HG03469 (cell line): ENCODE data around the gene RPTOR.

Experiments used
- ATAC-seq: cut with Tn5 transposase; IDR thresholded peaks from one replicate; pipeline ENCODE4 v1.9.1; 2021; ENCODE audit warnings: mild to moderate bottlenecking, moderate library complexity, moderate number of reproducible peaks; ENCODE audit not compliant: unreplicated experiment

The RPTOR gene

DNA sequence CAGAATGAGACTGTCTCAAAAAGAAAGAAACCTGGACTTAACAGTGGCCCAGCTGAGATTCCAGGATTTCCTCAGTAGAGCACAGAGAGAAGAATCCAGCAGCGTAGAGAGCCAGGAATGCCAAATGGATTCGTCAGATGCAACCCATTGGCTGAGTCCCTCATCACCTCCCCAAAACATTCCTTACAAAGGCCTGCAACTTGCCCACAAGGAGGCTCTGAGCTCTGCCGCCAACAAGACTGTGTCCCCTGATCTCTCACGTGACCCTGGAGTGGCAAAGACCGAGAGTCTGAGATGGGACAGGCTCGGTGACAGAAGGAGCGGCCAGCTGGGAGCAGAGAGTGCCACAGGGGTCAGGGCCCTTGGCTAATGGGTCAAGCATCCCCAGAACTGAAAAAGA lies 440.1 kb downstream of the RPTOR start:
- ATAC-seq: no peak

DNA sequence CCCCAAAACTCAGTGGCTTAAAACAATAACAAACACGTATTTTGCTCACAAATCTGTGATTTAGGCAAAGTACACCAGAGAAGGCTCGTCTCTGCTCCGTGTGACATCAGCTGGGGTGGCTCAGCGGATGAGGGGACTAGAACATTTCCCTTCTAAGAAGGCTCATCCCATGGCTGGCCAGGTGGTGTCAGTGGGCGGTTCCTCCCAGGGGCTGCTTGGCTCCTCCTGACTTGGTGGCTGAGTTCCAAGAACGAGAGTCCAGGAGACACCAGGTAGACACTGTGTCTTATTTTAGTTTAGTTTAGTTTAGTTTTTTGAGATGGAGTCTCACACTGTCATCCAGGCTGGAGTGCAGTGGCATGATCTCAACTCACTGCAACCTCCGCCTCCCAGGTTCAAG lies 441.4 kb downstream of the RPTOR start:
- no peak for ATAC-seq

DNA sequence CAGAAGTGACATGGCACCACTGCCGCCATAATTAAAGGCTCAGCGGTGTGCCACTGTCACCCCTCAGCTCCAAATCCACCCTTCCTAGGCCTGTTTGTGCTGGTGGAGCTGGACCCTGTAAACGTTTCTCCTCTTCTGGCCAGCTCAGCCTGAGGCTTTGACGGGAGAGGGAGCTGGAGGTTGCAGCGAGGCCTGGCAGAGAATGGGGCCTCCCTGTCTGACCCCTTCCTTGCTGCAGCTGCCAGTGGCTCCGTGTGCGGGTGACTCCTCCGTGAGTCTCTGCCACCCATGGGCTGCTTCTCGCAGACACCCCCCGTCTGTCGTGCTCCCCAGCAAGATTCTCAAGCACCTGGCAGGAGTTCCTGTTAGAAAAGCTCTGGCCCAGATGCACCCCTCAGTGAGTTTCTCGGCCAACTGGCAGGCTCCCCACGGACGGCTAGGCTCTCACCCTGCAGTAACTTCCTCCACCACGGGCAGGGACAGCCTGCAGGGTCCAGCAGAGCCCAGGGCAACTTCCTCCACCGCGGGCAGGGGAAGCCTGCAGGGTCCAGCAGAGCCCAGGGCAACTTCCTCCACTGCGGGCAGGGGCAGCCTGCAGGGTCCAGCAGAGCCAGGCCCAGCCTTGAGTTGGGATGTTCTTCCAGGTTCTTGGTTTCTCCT lies 442.3 kb downstream of the RPTOR start:
- no peak for ATAC-seq

DNA sequence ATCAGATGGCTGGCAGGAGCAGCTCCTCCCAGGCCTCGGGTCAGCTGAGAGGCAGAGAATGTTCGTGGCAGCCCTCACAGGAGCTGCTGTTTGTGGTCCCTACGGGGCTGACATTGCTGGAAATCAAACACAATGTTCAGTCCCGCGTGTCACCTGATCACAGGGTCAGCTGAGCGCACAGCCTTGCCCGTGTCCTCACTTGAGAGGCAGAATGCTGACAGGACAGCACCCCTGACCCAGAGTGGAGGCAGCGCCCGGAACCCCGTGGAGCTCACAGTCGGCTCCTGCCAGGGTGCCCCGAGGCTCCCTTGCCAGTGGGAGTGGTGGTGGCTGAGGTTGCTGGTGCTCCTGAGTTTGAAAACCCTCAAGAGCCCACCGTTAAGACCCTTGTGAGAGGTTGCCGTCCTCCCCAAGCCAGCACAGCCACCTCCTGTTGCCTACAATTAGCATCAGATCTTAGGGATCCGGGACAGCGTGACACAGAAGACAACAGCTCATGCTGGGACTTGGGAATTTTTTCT lies 443.4 kb downstream of the RPTOR start:
- no peak for ATAC-seq

DNA sequence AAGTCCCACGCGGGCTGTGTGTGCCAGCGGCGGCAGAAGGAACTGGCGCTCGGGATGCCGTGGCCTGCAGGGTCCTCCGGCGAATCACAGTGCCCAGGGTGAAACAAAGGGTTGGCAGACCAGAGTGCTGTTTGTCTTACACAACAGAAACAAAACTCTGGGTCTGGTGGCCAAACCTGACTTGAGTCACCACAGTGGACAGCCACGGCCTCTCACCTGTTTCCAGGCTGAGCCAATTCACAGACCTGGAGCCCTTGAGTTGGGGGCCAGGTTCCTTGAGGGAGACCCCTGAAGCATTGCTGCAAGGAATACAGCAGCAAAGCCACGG lies 444.9 kb downstream of the RPTOR start:
- no peak for ATAC-seq

DNA sequence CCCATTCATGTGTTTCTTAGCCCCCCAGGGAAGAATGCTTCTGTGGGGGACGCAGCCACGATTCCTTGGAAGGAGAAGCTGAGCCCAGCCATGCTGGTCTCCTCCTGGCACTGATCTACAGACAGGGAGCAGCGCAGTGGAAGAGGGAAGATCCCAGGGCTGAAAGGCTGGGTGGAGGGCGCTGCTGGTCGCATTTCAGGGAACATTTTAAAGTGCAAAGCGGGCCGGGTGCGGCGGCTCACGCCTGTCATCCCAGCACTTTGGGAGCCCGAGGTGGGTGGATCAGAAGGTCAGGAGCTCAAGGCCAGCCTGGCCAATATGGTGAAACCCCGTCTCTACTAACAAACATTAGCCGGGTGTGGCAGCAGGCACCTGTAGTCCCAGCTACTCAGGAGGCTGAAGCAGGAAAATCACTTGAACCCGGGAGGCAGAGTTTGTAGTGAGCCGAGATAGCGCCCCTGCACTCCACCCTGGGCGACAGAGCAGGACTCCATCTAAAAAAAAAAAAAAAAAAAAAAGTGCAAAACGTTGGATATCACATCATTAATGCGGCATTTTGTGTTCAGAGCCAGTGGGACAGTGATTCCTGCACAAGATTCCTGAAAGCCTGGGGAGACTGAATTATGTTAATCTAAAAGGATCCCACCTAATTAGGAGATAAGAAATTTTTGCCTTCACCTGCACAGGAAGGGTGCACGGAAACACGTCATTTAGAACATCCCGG lies 446.4 kb downstream of the RPTOR start:
- no peak for ATAC-seq

DNA sequence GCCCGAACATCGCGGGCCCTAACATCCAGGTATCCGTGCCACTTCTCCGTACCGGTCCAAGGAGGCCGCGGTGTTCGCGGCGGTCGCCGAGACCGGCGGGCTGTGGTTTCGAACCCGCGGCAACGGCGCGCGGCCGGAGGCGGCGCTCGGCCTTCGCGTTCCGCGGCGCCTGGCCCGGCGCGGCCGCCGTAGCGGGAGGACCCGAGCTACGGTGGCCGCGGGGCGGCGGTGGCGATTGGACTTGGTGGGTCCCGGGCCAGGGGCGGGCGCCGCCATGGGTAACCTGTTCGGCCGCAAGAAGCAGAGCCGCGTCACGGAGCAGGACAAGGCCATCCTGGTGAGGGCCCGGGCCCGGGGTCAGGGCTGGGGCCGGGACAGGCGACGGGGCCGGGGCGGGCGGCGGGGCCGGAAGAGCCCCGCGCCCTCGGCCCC lies 447.0 kb downstream of the RPTOR start, which contains the start of gene CHMP6:
TSS of gene CHMP6 (plus strand) at position 197 of the 432 bp plus-strand sequence. CDS start at position 275, 78 bp downstream.
- no peak for ATAC-seq

DNA sequence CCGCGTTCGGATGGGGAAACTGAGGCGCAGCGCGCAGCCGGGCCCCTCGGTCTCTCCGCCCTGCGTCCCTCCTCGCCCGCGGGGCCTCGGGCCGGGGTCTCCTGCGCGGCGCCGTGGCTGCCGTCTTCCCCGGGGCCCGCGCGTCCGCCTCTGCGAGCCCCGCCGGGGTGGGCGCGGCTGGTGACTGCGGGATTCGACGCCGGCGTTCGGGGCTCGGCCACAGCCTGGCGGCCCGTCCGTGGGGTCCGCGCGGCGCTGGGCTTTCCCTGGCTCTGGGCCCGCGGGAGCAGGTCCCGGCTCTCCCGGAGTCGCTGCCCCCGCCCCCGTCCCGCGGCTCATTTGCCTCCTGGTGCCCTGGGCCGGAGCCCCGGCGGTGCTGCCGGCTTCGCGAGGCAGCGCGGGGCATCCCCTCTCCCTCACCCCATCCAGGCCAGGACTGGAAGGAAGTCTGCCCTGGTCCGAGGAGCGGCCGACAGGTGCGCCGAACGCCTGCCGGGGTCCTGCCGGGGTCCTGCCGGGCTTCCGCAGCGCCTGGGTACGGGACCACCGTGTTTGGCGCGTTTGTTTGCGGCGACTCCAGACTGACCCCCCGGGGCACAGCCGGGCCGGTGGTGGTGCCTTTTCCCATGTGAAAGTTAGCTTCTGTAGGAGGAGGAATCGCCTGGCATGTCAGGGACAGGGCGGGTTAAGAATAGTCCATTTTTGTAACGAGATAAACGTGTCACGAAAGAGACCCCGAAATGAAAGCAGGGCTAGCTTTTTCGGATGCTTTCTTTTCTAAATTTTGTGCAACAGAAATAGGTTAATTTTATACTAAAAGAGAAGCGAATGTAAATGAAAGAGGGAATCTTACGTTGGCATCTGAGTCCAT lies 447.7 kb downstream of the RPTOR start:
- ATAC-seq: no peak

DNA sequence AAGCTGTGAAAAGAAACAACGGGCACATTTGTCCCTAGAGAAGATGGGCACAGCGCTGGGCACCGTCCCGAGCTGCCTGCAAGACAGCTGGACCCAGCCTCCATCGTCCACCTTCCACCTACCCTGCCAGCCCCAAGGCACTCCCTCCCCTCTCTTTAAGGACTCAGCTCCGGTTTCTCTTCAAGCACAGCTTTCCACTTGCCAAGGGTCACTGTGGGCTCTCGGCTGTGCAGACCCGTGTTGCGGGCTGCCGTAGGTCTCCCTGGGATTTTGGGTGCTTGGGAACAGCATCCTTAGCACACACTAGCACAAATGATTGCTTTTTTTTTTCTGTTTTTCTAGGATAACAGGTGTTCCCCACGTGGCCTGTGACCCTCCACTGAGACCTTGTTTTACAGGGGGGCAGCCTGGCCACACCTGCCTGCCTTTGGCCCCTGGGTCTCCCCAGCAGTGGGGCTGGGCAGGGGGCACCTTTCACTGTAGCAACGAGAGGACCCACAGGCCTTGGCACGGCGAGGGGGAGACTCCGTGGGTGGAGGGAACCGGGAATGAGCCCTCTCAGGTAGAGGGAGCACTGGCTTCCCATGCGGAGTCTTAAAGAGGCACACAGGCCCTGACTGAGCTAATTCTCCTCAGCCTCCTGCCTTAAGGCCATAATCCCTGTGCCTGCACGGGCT lies 448.4 kb downstream of the RPTOR start:
- ATAC-seq: no peak

DNA sequence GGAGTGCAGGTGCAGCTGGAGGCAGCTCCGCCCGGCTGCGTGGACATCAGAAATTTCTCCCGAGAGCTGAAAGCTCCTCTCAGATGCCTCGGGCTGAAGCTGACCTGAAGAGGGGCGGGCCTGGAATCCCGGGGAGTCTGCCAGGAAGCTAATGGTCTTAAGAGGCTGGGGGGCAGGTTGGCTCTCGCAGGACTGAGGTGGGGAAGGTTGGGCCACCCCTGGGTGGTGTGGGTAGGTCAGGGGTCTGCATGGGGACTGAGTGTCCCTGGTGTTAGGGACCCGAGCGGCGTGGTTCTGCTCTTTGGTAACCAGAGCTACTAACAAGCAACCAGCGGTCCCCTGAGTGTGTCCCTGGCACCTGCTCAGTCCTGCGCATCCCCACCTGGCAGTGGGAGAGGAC lies 450.5 kb downstream of the RPTOR start:
- ATAC-seq: no peak

DNA sequence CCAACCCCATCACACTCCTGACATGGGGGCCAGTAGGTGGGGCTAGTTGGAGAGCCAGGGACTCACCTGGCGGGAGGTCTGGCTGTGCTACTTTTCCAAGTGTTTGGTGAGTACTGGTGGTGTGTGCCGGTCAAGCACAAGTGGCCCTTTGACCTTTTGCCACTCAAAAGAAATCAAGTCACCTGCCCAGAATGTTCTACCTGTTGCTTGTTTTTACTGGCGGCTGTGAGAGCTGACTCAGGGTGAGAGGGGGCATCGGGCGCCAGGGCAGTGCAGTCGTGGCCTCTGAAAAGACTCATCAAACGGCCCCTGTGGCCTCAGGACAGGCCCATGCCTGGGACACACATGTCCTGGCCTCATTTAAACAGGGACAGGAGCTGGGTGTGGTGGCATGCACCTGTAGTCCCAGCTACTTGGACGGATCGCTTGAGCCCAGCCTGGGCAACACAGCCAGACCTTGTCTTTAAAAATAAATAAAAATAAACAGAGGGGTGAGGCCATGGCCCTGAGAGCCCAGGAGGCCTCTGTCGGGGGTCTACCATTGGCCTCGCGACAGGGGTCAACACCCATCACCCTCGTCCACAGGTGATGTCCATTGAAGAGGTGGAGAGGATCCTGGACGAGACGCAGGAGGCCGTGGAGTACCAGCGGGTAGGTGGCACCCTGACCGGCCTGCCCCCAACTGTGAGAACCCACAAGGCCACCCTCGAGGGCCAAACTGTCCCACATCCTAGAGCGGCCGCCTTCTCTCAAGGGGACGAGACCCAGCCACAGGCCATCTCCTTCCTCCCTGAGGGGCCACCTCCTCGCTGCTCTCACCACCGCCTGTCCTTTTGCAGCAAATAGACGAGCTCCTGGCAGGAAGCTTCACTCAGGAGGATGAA lies 452.0 kb downstream of the RPTOR start:
- no peak for ATAC-seq

DNA sequence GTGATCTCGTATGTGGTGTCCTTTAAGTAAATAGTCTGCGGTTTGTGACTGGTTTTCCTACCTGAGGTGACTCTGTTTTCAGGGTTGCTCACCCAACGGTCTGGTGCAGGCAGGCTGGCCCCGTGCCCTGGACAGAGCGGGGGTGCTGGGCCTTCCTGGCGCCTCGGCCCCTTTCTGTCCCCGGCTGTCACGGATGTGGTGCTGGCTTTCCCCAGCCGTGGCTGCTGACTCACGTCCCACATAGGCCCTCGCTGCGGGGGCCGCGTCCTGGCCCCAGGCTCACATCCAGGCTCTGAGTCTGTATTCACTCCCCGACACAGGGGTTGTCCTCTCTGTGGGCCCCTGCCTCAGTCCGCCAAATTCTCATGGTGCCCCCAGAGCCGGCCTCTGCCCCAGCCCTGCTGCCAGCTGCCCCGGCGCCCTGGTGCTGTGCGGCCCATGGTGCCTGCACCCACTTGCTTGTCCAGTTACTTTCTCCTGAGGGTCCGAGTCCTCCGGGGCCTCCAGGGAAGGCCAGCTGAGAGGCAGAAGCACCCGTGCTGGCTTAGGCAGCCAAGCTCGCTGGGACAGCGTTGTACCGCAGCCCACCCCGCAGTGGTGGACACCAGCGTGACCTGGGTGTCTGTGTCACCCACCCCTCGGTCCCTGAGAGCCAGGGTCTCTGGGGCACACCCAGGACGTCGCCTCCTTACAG lies 452.9 kb downstream of the RPTOR start:
- no peak for ATAC-seq

DNA sequence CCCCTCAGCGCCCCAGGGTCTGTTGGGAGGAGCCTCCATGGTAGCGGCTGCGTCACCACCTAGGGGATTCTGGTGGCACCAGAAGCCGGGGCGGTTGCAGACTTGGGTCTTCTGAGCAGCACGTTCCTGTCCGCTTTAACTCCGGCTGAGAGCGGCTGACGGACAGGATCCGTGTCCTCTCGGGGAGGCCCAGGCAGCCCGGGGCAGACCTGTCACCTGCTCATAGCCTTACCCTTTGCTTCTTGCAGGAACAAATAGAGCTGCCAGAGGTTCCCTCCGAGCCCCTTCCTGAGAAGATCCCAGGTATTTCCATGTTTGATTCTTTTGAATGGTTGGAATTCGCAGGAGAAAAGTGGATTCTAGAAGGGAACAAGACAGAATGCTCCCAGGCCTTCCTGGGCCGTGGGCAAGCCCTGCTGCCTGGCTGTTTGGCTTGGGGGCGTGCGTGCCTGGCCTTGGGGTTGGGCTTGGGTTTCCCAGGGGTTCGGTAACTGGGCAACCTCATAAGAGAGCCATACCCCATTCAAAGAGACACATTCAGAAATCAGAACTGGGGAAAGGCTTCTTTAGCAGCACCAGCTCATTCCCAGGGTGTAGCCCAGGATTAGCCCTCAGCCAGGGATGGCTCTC lies 453.6 kb downstream of the RPTOR start:
- ATAC-seq: no peak

DNA sequence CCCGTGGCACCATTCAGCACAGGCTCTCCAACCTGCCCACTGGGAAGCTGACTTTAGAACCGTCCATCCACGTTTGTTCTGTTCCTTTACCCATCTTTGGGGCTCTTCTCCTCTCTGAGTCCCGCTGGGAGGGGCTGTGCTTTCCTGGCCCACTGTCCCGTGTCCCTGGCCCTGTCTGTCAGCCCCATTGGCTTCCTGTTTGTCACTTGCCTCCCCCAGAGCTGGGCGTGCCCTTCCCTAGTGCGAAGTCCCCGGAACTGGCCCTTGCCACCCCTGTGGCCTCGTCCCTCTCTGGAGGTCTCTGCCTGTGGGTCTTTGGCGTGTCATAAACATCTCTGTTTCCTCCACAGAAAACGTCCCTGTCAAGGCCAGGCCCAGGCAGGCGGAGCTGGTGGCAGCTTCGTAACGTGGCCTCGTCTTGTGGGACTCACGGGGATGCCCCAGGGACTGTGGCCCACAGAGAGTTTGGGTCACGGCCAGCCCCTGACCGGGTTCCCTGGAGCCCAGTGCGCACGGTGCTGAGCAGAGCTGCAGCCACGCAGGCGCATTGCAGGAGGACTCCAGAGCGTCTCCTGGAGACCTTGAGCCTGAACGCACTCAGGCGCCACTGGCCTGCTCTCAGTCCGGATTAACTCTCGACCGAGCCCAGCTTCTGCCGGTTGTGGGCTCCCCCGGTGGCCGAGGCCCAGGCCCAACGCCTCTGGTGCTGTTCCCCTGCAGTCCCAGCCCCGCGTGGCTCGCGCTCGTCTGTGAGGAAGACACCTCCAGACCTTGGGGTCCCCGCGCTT lies 454.3 kb downstream of the RPTOR start:
- ATAC-seq: no peak

DNA sequence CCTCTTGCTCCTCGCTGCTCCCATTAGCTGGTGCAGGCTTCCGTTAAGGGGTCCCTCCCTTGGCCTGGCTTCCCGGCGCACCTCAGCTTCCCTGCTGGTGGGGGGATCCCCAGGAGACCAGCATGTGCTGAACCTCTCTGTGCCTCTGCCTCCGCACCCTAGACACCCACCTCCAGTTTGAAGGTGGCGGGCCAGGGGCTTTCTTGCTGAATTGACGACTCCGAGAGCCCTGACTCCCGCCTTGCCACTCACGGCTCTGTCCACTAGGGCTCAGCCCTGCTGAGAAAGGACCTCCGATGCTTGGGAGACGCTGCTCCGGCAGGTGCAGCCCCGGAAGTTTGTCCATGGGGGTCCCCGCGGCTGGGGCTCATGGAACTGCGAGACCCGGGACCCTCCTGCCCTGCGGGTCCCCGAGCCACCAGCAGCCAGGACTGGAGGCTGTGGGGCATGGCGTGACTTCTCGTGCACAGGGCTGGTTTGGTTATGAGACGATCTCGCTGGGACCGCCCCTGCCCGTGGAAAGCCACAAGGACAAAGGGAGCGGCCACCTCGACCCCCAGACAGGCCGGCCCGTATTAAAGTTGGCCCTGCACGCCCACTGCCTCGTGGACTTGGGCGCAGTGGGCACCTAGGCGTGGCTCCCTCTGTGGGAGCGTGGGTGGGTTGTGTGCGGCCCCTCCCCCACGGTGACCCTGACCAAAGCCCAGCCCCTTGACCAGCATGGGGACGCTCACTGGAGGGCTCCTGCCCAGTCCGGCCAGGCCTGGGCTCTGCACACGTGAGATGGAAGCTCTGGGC lies 455.1 kb downstream of the RPTOR start:
- ATAC-seq: no peak

DNA sequence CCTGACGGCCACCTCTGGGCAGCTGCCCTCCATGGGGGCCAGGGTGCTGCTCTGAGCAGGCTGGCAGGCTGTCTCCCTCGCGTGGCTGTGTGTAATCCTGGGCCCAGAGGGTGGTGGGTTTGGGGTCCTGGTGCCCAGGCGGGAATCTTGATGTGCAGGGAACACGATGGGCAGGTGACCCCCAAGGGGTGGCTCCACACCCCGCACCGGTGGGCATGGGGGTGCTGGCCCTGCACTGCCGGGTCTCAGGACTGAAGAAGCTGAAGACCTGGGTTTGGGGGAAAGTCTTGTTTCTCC lies 455.6 kb downstream of the RPTOR start:
- no peak for ATAC-seq

DNA sequence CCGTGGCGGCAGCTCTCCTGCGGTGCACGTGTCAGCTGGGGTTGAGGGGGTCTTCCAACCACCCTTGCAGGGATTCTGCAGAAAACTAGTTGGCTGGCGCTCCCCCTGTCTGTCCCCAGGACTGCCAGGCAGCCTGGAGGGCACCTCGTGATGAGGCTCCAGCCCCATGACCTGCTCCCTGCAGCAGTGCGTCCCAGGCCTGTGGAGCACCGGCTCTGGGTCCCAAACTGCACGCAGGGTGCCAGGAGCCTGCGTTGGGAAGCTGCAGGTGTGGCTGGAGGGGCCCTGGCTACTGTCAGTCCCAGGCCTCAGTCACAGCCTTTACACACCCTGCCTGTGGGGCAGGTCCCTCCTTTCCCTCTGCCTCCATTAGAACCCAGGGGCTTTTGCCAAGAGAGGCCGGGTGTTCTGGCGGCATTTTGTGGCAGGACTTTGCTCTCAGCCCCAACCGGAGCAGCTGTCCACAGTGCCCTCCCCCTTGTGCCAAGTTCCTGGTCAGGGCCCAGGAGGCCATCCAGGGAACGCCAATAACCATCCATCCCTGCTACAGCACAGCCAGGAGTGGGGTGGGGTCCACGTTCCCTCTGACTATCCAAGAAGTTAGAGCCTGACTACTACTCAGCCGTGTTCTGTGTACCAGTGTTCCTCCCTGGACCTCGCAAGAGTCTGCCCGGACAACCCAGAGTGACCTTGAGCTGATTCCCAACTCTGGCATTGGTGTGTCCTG lies 456.2 kb downstream of the RPTOR start:
- ATAC-seq: no peak
